HepG2 (cell line): ENCODE measurements around the gene LGR6. TPM values are rescaled to one million over a fixed set of nuclear protein-coding genes. Genes with fewer than 3 reads are reported as not detected.
A peak's percentile ranks its signal among the peaks of the same experiment; 100 is the strongest.

Experiments
- BATF2 ChIP-seq: sonication (generic); formaldehyde crosslinking; IDR thresholded peaks from 2 replicates; pipeline ENCODE4 v1.8.0; 2022; ENCODE audit warnings: mild to moderate bottlenecking, missing genetic modification reagents, moderate library complexity
- BHLHE40 ChIP-seq: IDR thresholded peaks from 2 replicates; pipeline ENCODE4 v1.6.1; 2011; ENCODE audit warnings: low read length, improper control_type of control experiment
- CBX1 ChIP-seq: IDR thresholded peaks from one replicate; pipeline ENCODE4 v1.6.1; 2016; ENCODE audit warnings: antibody characterized with exemption, low read depth
- FLYWCH1 ChIP-seq: sonication (generic); formaldehyde crosslinking; IDR thresholded peaks from 2 replicates; pipeline ENCODE4 v1.8.1; 2023; ENCODE audit warnings: mild to moderate bottlenecking, missing genetic modification reagents
- GTF2F1 ChIP-seq: fragments of 150-350 bp; IDR thresholded peaks from 2 replicates; pipeline ENCODE4 v1.6.1; 2014; ENCODE audit warnings: low read length
- KLF6 ChIP-seq: IDR thresholded peaks from 2 replicates; pipeline ENCODE4 v1.8.0; 2016; ENCODE audit warnings: missing biosample characterization, missing genetic modification reagents
- MAFG ChIP-seq: sonication (generic); formaldehyde crosslinking; IDR thresholded peaks from 2 replicates; pipeline ENCODE4 v1.5.1; 2020; ENCODE audit warnings: mild to moderate bottlenecking, missing genetic modification reagents
- MEIS1 ChIP-seq: sonication (generic); formaldehyde crosslinking; IDR thresholded peaks from 2 replicates; pipeline ENCODE4 v1.9.0; 2021; ENCODE audit warnings: mild to moderate bottlenecking, missing genetic modification reagents, moderate library complexity, borderline replicate concordance
- PPARG ChIP-seq: conservative IDR thresholded peaks from 2 replicates; pipeline ENCODE4 v1.6.1; 2016; ENCODE audit warnings: missing biosample characterization, missing genetic modification reagents
- RAD21 ChIP-seq: fragments of 450-650 bp; formaldehyde crosslinking; IDR thresholded peaks from 2 replicates; pipeline ENCODE4 v1.5.0; 2020; ENCODE audit warnings: mild to moderate bottlenecking
- RCOR2 ChIP-seq: IDR thresholded peaks from 2 replicates; pipeline ENCODE4 v1.6.1; 2016; ENCODE audit warnings: missing biosample characterization, missing genetic modification reagents
- SOX5 ChIP-seq: IDR thresholded peaks from 2 replicates; pipeline ENCODE4 v1.6.1; 2016; ENCODE audit warnings: borderline replicate concordance
- SP5 ChIP-seq: IDR thresholded peaks from 2 replicates; pipeline ENCODE4 v1.6.1; 2016; ENCODE audit warnings: low read depth, borderline replicate concordance
- SRF ChIP-seq: IDR thresholded peaks from 2 replicates; pipeline ENCODE4 v1.6.1; 2011; ENCODE audit warnings: mild to moderate bottlenecking, low read depth, low read length, moderate library complexity
- ZFP36 ChIP-seq: fragments of 150-350 bp; IDR thresholded peaks from 2 replicates; pipeline ENCODE4 v1.6.1; 2018; ENCODE audit warnings: borderline replicate concordance, low read length, low read depth; ENCODE audit not compliant: partially characterized antibody
- ZFP36L1 ChIP-seq: sonication (generic); formaldehyde crosslinking; IDR thresholded peaks from 2 replicates; pipeline ENCODE4 v1.8.0; 2022; ENCODE audit warnings: mild to moderate bottlenecking, missing genetic modification reagents, moderate library complexity
- ZNF10 ChIP-seq: sonication (generic); formaldehyde crosslinking; IDR thresholded peaks from 2 replicates; pipeline ENCODE4 v1.4.0; 2020; ENCODE audit warnings: mild to moderate bottlenecking, low read depth, missing genetic modification reagents, borderline replicate concordance
- ZNF180 ChIP-seq: sonication (generic); formaldehyde crosslinking; IDR thresholded peaks from 2 replicates; pipeline ENCODE4 v1.4.0; 2020; ENCODE audit warnings: low read depth, missing genetic modification reagents, borderline replicate concordance
- ZNF207 ChIP-seq: fragments of 450-650 bp; IDR thresholded peaks from 2 replicates; pipeline ENCODE4 v1.6.1; 2016; ENCODE audit warnings: antibody characterized with exemption, borderline replicate concordance
- ZNF296 ChIP-seq: sonication (generic); formaldehyde crosslinking; conservative IDR thresholded peaks from 2 replicates; pipeline ENCODE4 v1.5.0; 2020; ENCODE audit warnings: mild to moderate bottlenecking, missing genetic modification reagents
- ZNF468 ChIP-seq: sonication (generic); formaldehyde crosslinking; IDR thresholded peaks from 2 replicates; pipeline ENCODE4 v1.8.0; 2022; ENCODE audit warnings: mild to moderate bottlenecking, moderate library complexity, missing genetic modification reagents
- polyA plus RNA-seq, 8 experiments: library from polyadenylated mRNA; depleted of rRNA in 3 of 8; stranded (reverse) in 7 of 8; unstranded in 1 of 8; fragments of >200 nt; fragmentation: Illumina TruSeq in 4 of 8; extraction: Trizol in 4 of 8; gene quantifications; 2 replicates each; pipeline versions ENCODE4 v1.2.1 to v1.2.3, GENCODE V29; 2011 to 2016; ENCODE audit warnings: low read depth in 4 of 8, missing spikeins in 1 of 8, mixed read lengths in 1 of 8; ENCODE audit not compliant: insufficient read depth in 1 of 8
- total RNA-seq, 5 experiments: library from RNA; depleted of rRNA; stranded (reverse); fragments of >200 nt; fragmentation: Illumina TruSeq; extraction: Trizol; gene quantifications; 2 replicates each; pipeline ENCODE4 v1.2.3, GENCODE V29; 2016; ENCODE audit warnings: low read depth in 1 of 5
- TF ChIP-seq, protein P1 (sequence below): sonication (generic); formaldehyde crosslinking; IDR thresholded peaks from 2 replicates; pipeline ENCODE4 v1.5.1; 2020; ENCODE audit warnings: missing genetic modification reagents, mild to moderate bottlenecking, borderline replicate concordance
- TF ChIP-seq, protein P2 (sequence below): IDR thresholded peaks from 2 replicates; pipeline ENCODE4 v1.6.1; 2016; ENCODE audit warnings: missing compliant biosample characterization, missing genetic modification reagents, borderline replicate concordance
- TF ChIP-seq, protein P3 (sequence below): sonication (generic); formaldehyde crosslinking; IDR thresholded peaks from 2 replicates; pipeline ENCODE4 v1.8.0; 2022; ENCODE audit warnings: mild to moderate bottlenecking, missing genetic modification reagents; ENCODE audit not compliant: insufficient replicate concordance
- TF ChIP-seq, protein P4 (sequence below): sonication (generic); formaldehyde crosslinking; IDR thresholded peaks from 2 replicates; pipeline ENCODE4 v1.5.0; 2020; ENCODE audit warnings: missing genetic modification reagents

The LGR6 gene
- total and polyA plus RNA-seq, 2 of the 13 experiments (the other 11 are each of a cell fraction or from before 2014, with no cell fraction given), result 0.07 TPM; not detected in 1

DNA sequence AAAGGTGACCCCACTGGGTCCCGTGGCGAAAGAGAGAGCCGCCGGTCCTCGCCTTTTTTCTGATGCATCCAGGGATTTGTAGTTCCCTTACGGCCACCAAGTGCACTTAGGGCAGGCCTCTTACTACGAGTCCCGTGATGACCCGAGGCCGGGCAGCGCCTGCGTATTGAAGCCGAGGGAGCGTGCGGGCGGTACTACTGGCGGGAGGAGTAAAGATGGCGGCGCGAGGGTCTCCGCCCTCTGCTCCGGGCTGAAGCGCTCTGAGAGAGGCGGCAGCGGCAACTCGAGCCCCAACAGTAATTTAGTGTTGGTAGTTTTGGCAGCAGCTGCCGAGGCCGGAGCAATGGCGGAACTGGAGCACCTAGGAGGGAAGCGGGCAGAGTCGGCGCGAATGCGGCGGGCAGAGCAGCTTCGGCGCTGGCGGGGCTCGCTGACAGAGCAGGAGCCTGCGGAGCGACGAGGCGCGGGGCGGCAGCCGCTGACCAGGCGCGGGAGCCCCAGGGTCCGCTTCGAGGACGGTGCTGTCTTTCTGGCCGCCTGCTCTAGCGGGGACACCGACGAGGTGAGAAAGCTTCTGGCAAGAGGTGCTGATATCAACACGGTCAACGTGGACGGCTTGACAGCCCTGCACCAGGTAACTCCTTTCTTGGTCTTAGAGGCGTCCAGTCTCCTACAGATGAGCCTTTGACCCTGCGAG is 155.1 kb downstream of the LGR6 start, which contains the start of gene PPP1R12B (continued):
- TF ChIP-seq, protein P1, sequence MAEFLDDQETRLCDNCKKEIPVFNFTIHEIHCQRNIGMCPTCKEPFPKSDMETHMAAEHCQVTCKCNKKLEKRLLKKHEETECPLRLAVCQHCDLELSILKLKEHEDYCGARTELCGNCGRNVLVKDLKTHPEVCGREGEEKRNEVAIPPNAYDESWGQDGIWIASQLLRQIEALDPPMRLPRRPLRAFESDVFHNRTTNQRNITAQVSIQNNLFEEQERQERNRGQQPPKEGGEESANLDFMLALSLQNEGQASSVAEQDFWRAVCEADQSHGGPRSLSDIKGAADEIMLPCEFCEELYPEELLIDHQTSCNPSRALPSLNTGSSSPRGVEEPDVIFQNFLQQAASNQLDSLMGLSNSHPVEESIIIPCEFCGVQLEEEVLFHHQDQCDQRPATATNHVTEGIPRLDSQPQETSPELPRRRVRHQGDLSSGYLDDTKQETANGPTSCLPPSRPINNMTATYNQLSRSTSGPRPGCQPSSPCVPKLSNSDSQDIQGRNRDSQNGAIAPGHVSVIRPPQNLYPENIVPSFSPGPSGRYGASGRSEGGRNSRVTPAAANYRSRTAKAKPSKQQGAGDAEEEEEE (CRISPR knock-in tag), result no peak
- TF ChIP-seq ZNF296 (CRISPR knock-in tag) (no peak; the same call in 1 of the 2 replicates), SRF (no peak), SP5 (CRISPR knock-in tag) (peak; percentile 70; the same call in 1 of the 2 replicates), BATF2 (CRISPR knock-in tag) (no peak), MEIS1 (CRISPR knock-in tag) (peak; percentile 70; the same call in 1 of the 2 replicates), SOX5 (CRISPR knock-in tag) (peak; percentile 22; the same call in 1 of the 2 replicates), FLYWCH1 (CRISPR knock-in tag) (no peak), RCOR2 (CRISPR knock-in tag) (no peak), ZFP36L1 (CRISPR knock-in tag) (no peak), ZNF468 (peak; percentile 75; the same call in 1 of the 2 replicates), CBX1 (no peak), RAD21 (CRISPR knock-in tag) (peak; percentile 27), PPARG (peak; percentile 100; the same call in 1 of the 2 replicates), ZNF10 (CRISPR knock-in tag) (no peak), GTF2F1 (0 out of 2 replicates have a peak, but pooled peaks have one; percentile 41), ZFP36 (no peak), BHLHE40 (peak; percentile 72; the same call in 1 of the 2 replicates), KLF6 (CRISPR knock-in tag) (no peak), MAFG (CRISPR knock-in tag) (no peak), ZNF180 (peak; percentile 81; the same call in 1 of the 2 replicates), ZNF207 (no peak)
- TF ChIP-seq, protein P2, sequence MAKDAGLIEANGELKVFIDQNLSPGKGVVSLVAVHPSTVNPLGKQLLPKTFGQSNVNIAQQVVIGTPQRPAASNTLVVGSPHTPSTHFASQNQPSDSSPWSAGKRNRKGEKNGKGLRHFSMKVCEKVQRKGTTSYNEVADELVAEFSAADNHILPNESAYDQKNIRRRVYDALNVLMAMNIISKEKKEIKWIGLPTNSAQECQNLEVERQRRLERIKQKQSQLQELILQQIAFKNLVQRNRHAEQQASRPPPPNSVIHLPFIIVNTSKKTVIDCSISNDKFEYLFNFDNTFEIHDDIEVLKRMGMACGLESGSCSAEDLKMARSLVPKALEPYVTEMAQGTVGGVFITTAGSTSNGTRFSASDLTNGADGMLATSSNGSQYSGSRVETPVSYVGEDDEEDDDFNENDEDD (CRISPR knock-in tag), result peak; percentile 23; the same call in 1 of the 2 replicates
- TF ChIP-seq, protein P3, sequence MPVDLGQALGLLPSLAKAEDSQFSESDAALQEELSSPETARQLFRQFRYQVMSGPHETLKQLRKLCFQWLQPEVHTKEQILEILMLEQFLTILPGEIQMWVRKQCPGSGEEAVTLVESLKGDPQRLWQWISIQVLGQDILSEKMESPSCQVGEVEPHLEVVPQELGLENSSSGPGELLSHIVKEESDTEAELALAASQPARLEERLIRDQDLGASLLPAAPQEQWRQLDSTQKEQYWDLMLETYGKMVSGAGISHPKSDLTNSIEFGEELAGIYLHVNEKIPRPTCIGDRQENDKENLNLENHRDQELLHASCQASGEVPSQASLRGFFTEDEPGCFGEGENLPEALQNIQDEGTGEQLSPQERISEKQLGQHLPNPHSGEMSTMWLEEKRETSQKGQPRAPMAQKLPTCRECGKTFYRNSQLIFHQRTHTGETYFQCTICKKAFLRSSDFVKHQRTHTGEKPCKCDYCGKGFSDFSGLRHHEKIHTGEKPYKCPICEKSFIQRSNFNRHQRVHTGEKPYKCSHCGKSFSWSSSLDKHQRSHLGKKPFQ (CRISPR knock-in tag), result peak; percentile 74
- TF ChIP-seq, protein P4, sequence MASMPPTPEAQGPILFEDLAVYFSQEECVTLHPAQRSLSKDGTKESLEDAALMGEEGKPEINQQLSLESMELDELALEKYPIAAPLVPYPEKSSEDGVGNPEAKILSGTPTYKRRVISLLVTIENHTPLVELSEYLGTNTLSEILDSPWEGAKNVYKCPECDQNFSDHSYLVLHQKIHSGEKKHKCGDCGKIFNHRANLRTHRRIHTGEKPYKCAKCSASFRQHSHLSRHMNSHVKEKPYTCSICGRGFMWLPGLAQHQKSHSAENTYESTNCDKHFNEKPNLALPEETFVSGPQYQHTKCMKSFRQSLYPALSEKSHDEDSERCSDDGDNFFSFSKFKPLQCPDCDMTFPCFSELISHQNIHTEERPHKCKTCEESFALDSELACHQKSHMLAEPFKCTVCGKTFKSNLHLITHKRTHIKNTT, result no peak; the same call in 1 of the 2 replicates
